ENCODE data around the gene HSPA12B. TPM values are rescaled to one million over a fixed set of nuclear protein-coding genes. Genes with fewer than 3 reads are reported as not detected.
A peak's percentile ranks its signal among the peaks of the same experiment; 100 is the strongest.

The HSPA12B gene
- total and polyA plus RNA-seq, 2 of the 13 experiments (the other 11 are each of a cell fraction or from before 2014, with no cell fraction given): 0.01 TPM; not detected in 1

- H3K4me1 ChIP-seq (ENCODE audit: insufficient read depth, low read length): peaks cover 4% of the 10 kb centered on the region
- H4K20me1 ChIP-seq (ENCODE audit: insufficient read depth, low read length): no peaks in the 10 kb centered on the region
- in situ Hi-C loops (cut with HindIII; ENCODE audit: extremely low pct_ligation_motif_present, low pct_unique_long_range_greater_than_20kb) (no loop called here), intact Hi-C loops (cut with micrococcal nuclease; ENCODE audit: unreplicated experiment) (no loop called here)
- H3K4me2 ChIP-seq (ENCODE audit: low read depth, low read length): no peak overlapping the region
- no peak for DNase-seq (ENCODE audit: low spot score)
- ChIA-PET CTCF (ENCODE audit: low intra/inter-chr PET ratio, low total read pairs) (interaction anchor here (5.4 kb wide), 1 partner anchor 30 kb away, joined by 65 read pairs; no protein-coding TSS in a partner anchor), POLR2A (interaction anchor here (1.0 kb wide), 1 partner anchor 10 kb away, joined by 3 read pairs; no protein-coding TSS in a partner anchor)
- no peak overlapping the region for H3K9ac ChIP-seq (ENCODE audit: insufficient read depth, low read depth, low read length)
- no TSS peak for BruUV-seq (replicated peaks)
- H3K9me3 ChIP-seq (ENCODE audit: low read length): no peaks in the 10 kb centered on the region
- no peak overlapping the region for H3K27ac ChIP-seq (ENCODE audit: extremely low read length, insufficient read depth, low read length)
- H3K4me3 ChIP-seq (replicated peaks in 1 of 3; ENCODE audit: insufficient read depth in 1 of 3, low read depth in 2 of 3, low read length in 3 of 3): no peak overlapping the region
- FAIRE-seq: no peak
- H2AFZ ChIP-seq (ENCODE audit: low read length): no peak overlapping the region
- peaks cover 11 to 38% of the 10 kb centered on the region in 2 experiments for H3K27me3 ChIP-seq (ENCODE audit: control insufficient read depth in 1 of 2, insufficient read depth in 2 of 2, low read length in 2 of 2)
- TF ChIP-seq ZFX (CRISPR knock-in tag; IDR thresholded peaks at IDR 0.05; ENCODE audit: low read depth): 0 out of 2 replicates have a peak, but pooled peaks have one; percentile 7
- TF ChIP-seq HOMEZ (CRISPR knock-in tag; IDR thresholded peaks at IDR 0.05; ENCODE audit: low read depth): no peak
- no peak for TF ChIP-seq SP140L (CRISPR knock-in tag; IDR thresholded peaks at IDR 0.05; ENCODE audit: borderline replicate concordance)
- TF ChIP-seq ZNF503 (CRISPR knock-in tag; IDR thresholded peaks at IDR 0.05): no peak
- 0 out of 2 replicates have a peak, but pooled peaks have one; percentile 3 for TF ChIP-seq ZNF687 (CRISPR knock-in tag; IDR thresholded peaks at IDR 0.05)
- TF ChIP-seq MXD3 (CRISPR knock-in tag; IDR thresholded peaks at IDR 0.05): 0 out of 2 replicates have a peak, but pooled peaks have one; percentile 48
- peak; percentile 3; the same call in 2 of the 3 replicates for ATAC-seq
- 36% methylated on average over 7 of the region's 10 CpGs for WGBS (ENCODE audit: low lambda C conversion rate)
- no peaks in the 10 kb centered on the region for H3K36me3 ChIP-seq (replicated peaks in 1 of 2; ENCODE audit: control insufficient read depth in 1 of 2, insufficient read depth in 2 of 2, low read length in 2 of 2)
- no peaks in the 10 kb centered on the region for H3K79me2 ChIP-seq (ENCODE audit: insufficient read depth, low read length)
Measured at GRCh38 chr20:3706774-3707507, 25.5 kb upstream of the HSPA12B start.

Data from HepG2 (cell line).